AG20443 (cell line): ENCODE results near the gene GRM7.

ENCODE experiments used
- DNase-seq: peaks from one replicate; pipeline ENCODE4 v3.0.0; 2012; ENCODE audit warnings: low spot score, mixed read lengths

The GRM7 gene

GRCh38 chr3:7307410-7307809 is 446.5 kb downstream of the GRM7 start:
- no peak for DNase-seq

GRCh38 chr3:7309641-7310102 is 448.8 kb downstream of the GRM7 start:
- DNase-seq = peak; percentile 8

GRCh38 chr3:7315037-7315436 is 454.1 kb downstream of the GRM7 start:
- no peak for DNase-seq

- no peak for DNase-seq
Observed at GRCh38 chr3:7322957-7323669, 462.2 kb downstream of the GRM7 start.

GRCh38 chr3:7328339-7328738 is 467.4 kb downstream of the GRM7 start:
- no peak for DNase-seq

GRCh38 chr3:7332696-7333095 is 471.8 kb downstream of the GRM7 start:
- DNase-seq = no peak

GRCh38 chr3:7333125-7333524 is 472.2 kb downstream of the GRM7 start:
- no peak for DNase-seq

GRCh38 chr3:7340795-7341194 is 479.9 kb downstream of the GRM7 start:
- DNase-seq = no peak

- no peak for DNase-seq
Observed at GRCh38 chr3:7346364-7346763, 485.4 kb downstream of the GRM7 start.

GRCh38 chr3:7357101-7357500 is 496.2 kb downstream of the GRM7 start:
- DNase-seq = no peak

GRCh38 chr3:7367968-7368367 is 507.1 kb downstream of the GRM7 start:
- no peak for DNase-seq

- DNase-seq = no peak
Observed at GRCh38 chr3:7368597-7368996, 507.7 kb downstream of the GRM7 start.

GRCh38 chr3:7371693-7372572 is 511.0 kb downstream of the GRM7 start:
- DNase-seq = no peak

GRCh38 chr3:7377103-7377502 is 516.2 kb downstream of the GRM7 start:
- no peak for DNase-seq

- no peak for DNase-seq
Observed at GRCh38 chr3:7381741-7382140, 520.8 kb downstream of the GRM7 start.

GRCh38 chr3:7382293-7383010 is 521.5 kb downstream of the GRM7 start:
- DNase-seq = no peak

GRCh38 chr3:7385635-7386034 is 524.7 kb downstream of the GRM7 start:
- no peak for DNase-seq

- no peak for DNase-seq
Observed at GRCh38 chr3:7388026-7388425, 527.1 kb downstream of the GRM7 start.

- no peak for DNase-seq
Observed at GRCh38 chr3:7392206-7392605, 531.3 kb downstream of the GRM7 start.

GRCh38 chr3:7393944-7394605 is 533.2 kb downstream of the GRM7 start:
- no peak for DNase-seq

- no peak for DNase-seq
Observed at GRCh38 chr3:7396534-7396933, 535.6 kb downstream of the GRM7 start.

GRCh38 chr3:7397097-7397496 is 536.2 kb downstream of the GRM7 start:
- no peak for DNase-seq
